Measurements from ENCODE around the gene SYT17.

GRCh38 chr16:19119564-19119963 is 48.5 kb upstream of the SYT17 start:
- TF ChIP-seq CTCF (conservative IDR thresholded peaks at IDR 0.05) = no peak
- TF ChIP-seq ZFX (IDR thresholded peaks at IDR 0.05) = no peak

Measured in C4-2B (cell line).